ENCODE results near the gene FAM24B. TPM values are rescaled to one million over a fixed set of nuclear protein-coding genes. Genes with fewer than 3 reads are reported as not detected.

Gene FAM24B
- polyA plus RNA-seq, 1 donor from 2014 or later = 3.4 TPM

GRCh38 chr10:122853665-122854313 lies 25.6 kb downstream of the FAM24B start:
- no peak overlapping the region for H3K4me3 ChIP-seq (ENCODE audit: low read length)
- H2AFZ ChIP-seq (ENCODE audit: low read depth, low read length) = no peak overlapping the region
- H3K36me3 ChIP-seq (ENCODE audit: insufficient read depth, low read length) = no peaks in the 10 kb centered on the region
- H4K20me1 ChIP-seq (ENCODE audit: insufficient read depth) = no peaks in the 10 kb centered on the region
- H3K27me3 ChIP-seq (ENCODE audit: insufficient read depth, low read depth, low read length) = no peaks in the 10 kb centered on the region
- no peak overlapping the region for H3K27ac ChIP-seq (ENCODE audit: low read length)
- H3K79me2 ChIP-seq (replicated peaks; ENCODE audit: insufficient read depth, low read length) = no peaks in the 10 kb centered on the region
- H3K9me3 ChIP-seq (ENCODE audit: low read length) = no peaks in the 10 kb centered on the region
- no peak overlapping the region for H3K9ac ChIP-seq (ENCODE audit: low read length)
- no peak overlapping the region for H3K4me2 ChIP-seq (ENCODE audit: low read length)
- H3F3A ChIP-seq (ENCODE audit: insufficient read depth, low read length, poor library complexity, severe bottlenecking) = no peaks in the 10 kb centered on the region
- H3K9me2 ChIP-seq (ENCODE audit: insufficient read depth, low read length) = no peaks in the 10 kb centered on the region
- TF ChIP-seq TAF1 (IDR thresholded peaks at IDR 0.05; ENCODE audit: low read depth) (no peak), SMC3 (conservative IDR thresholded peaks at IDR 0.05; ENCODE audit: poor library complexity) (no peak), RAD21 (conservative IDR thresholded peaks at IDR 0.05) (no peak), POLR2AphosphoS5 (IDR thresholded peaks at IDR 0.05) (no peak), MXI1 (conservative IDR thresholded peaks at IDR 0.05; ENCODE audit: poor library complexity, severe bottlenecking) (no peak)
- TF ChIP-seq, protein P1, sequence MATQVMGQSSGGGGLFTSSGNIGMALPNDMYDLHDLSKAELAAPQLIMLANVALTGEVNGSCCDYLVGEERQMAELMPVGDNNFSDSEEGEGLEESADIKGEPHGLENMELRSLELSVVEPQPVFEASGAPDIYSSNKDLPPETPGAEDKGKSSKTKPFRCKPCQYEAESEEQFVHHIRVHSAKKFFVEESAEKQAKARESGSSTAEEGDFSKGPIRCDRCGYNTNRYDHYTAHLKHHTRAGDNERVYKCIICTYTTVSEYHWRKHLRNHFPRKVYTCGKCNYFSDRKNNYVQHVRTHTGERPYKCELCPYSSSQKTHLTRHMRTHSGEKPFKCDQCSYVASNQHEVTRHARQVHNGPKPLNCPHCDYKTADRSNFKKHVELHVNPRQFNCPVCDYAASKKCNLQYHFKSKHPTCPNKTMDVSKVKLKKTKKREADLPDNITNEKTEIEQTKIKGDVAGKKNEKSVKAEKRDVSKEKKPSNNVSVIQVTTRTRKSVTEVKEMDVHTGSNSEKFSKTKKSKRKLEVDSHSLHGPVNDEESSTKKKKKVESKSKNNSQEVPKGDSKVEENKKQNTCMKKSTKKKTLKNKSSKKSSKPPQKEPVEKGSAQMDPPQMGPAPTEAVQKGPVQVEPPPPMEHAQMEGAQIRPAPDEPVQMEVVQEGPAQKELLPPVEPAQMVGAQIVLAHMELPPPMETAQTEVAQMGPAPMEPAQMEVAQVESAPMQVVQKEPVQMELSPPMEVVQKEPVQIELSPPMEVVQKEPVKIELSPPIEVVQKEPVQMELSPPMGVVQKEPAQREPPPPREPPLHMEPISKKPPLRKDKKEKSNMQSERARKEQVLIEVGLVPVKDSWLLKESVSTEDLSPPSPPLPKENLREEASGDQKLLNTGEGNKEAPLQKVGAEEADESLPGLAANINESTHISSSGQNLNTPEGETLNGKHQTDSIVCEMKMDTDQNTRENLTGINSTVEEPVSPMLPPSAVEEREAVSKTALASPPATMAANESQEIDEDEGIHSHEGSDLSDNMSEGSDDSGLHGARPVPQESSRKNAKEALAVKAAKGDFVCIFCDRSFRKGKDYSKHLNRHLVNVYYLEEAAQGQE (IDR thresholded peaks at IDR 0.05; ENCODE audit: borderline replicate concordance) = no peak

- no peaks in the 10 kb centered on the region for H3F3A ChIP-seq (ENCODE audit: insufficient read depth, low read length, poor library complexity, severe bottlenecking)
- no peaks in the 10 kb centered on the region for H3K79me2 ChIP-seq (replicated peaks; ENCODE audit: insufficient read depth, low read length)
- TF ChIP-seq TAF1 (IDR thresholded peaks at IDR 0.05; ENCODE audit: low read depth) = no peak
- no peak for TF ChIP-seq SMC3 (conservative IDR thresholded peaks at IDR 0.05; ENCODE audit: poor library complexity)
- TF ChIP-seq MXI1 (conservative IDR thresholded peaks at IDR 0.05; ENCODE audit: poor library complexity, severe bottlenecking) = no peak
- no peak for TF ChIP-seq EP300 (conservative IDR thresholded peaks at IDR 0.05; ENCODE audit: poor library complexity, severe bottlenecking)
- TF ChIP-seq POLR2AphosphoS5 (IDR thresholded peaks at IDR 0.05) = no peak
- no peak for TF ChIP-seq EZH2 (IDR thresholded peaks at IDR 0.05; ENCODE audit: borderline replicate concordance, insufficient read depth, low read length, poor library complexity, severe bottlenecking)
- no peak for TF ChIP-seq RAD21 (conservative IDR thresholded peaks at IDR 0.05)
- TF ChIP-seq CTCF (IDR thresholded peaks at IDR 0.05; ENCODE audit: poor library complexity, severe bottlenecking) = no peak
- TF ChIP-seq, protein P1 (IDR thresholded peaks at IDR 0.05; ENCODE audit: borderline replicate concordance) = no peak
- no peak overlapping the region for H3K27ac ChIP-seq (ENCODE audit: low read length)
- no peaks in the 10 kb centered on the region for H4K20me1 ChIP-seq (ENCODE audit: insufficient read depth)
- no peaks in the 10 kb centered on the region for H3K9me3 ChIP-seq (ENCODE audit: low read length)
- H3K9ac ChIP-seq (ENCODE audit: low read length) = no peak overlapping the region
- no peak overlapping the region for H3K4me3 ChIP-seq (ENCODE audit: low read length)
- H3K36me3 ChIP-seq (ENCODE audit: insufficient read depth, low read length) = no peaks in the 10 kb centered on the region
- H3K9me2 ChIP-seq (ENCODE audit: insufficient read depth, low read length) = no peaks in the 10 kb centered on the region
- H2AFZ ChIP-seq (ENCODE audit: low read depth, low read length) = no peak overlapping the region
- H3K4me2 ChIP-seq (ENCODE audit: low read length) = no peak overlapping the region
- H3K27me3 ChIP-seq (ENCODE audit: insufficient read depth, low read depth, low read length) = no peaks in the 10 kb centered on the region
These were observed 27.1 kb downstream of the FAM24B start for GRCh38 chr10:122852261-122852660.

Measured in neural cell (in vitro differentiated cells).